ENCODE results near the gene ELP5.

ELP5 gene

DNA sequence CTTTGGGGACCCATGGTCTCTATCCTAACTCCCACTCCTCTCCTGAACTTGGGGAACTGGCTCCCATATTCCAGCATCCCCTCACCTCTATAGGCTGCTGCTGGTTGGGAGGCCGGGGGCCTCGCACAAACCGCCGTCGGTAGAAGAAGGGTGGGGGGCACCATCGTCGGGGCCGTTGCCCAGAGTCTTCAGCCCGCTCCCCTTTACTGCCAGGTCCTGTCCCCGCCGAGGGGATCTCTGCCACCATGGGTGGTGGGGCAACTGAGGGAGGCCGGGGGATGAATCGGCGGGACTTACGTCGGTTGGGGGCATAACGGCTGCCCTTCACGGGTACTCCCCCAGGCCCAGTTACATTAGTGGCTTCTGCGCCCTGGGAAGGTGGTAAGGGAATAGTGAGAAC is 38.2 kb downstream of the ELP5 start:
- no peak for DNase-seq

DNA sequence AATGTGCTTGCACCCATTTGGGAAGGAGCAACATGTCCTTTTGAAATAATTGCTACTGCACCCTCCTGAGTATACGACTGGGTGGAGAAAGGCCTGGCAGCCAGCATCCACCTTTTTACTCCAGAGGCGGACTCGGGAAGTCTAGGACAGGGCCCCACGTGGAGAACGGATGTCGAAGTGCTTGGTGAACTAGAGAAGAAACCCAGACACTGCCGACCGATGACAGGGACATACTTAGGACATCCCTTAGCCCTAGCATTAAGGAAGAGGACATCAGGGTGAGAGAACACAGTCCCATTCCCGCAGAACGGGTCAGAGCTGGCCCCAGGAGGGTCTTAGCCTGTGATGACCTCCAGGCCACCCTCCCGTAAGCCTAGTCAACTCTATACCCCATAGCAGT is 38.7 kb downstream of the ELP5 start:
- no peak for DNase-seq

DNA sequence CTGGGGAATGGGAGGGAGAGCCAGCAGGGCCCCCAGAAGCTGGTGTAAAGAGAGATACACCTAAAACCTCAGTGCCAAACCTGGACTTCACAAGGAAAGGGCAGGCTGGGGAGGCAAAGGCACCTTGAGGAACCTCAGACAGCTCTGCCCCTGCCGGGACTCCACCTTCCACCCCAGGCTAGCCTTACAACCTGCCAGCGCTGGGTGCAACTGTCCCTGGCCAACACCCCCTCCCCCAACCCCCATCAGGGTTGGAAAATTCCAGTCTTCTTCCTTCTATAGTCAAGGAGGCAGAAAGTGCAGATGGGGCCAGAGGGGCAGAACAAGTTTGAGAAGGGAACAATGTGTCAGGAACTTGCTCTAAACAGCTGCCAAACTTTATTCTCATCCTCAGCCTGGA is 40.2 kb downstream of the ELP5 start:
- DNase-seq = no peak

DNA sequence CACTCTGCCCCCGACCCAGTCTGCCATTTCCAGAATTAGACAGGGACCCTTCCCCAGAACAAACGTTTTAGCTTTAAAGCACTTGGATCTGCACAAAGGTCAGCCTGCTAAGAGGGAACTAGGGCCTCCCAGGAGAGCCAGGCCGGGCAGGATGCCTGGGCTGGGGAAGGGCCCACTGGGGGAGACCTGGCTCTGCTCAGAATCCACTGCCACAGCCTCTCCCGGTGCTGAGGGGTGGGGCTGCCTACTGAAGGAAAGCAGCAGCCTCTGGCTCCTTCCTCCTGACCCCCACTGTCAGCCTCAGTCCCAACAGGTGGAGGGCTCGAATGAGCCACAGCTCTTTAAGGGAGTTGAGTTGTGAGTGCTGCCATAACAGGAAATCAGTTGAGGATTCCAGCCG is 40.7 kb downstream of the ELP5 start:
- no peak for DNase-seq

DNA sequence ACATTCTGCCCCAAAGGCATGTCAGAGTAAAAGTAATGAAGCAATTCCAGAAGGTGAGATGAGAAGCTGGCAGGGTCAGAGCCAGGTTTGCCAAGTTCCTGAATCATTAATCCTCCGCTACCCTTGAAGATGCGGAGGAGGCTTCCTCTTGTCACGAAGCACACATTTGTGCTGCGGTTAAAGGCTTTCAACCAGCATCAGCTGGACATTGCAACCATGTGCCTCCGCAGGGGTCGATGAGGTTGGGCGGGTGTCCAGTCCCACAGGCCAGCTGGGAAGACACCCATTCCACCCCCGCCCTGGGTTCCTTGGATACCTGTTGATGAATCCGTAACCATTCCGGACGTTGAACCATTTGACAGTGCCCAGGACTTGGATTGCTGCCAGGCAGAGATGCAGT is 41.1 kb downstream of the ELP5 start:
- no peak for DNase-seq

DNA sequence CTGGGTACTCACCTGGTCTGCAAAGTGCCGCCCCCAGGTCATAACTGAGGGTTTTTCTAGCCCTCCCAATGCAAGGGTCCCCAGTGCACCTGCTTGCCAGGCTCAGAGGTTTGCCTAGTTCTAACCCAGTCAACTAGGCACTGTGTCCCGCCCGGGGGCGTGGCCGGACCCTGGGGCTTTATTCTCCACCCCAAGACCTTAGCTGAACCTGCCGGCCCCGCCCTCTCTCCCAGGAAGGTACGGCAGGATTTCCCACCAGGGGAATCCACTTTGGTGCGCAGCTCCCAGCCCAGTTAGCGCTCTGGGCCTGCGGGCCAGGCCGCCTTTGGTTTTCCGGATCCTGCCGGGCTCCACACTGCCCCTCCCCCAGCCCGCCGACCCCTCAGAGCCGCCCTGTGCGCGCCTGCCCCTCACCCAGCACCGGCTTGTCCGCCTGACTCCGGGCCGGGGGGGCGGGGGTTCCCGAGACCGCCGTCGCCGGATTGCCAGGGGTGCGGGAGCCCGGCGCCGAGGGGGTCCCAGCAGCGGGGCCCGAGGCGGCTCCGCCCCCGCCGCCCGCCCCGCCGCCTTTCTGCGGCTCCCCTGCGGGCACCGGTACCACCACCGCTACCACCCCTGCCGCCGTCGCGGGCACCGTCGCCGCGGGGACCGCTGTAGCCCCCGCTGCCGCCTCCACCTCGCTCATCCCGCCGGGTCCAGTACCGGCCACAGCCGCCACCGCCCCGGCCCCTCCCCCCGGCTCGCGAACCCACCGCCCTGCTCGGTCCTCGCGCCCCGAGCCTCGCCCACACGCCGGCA is 42.0 kb downstream of the ELP5 start:
- no peak for DNase-seq

DNA sequence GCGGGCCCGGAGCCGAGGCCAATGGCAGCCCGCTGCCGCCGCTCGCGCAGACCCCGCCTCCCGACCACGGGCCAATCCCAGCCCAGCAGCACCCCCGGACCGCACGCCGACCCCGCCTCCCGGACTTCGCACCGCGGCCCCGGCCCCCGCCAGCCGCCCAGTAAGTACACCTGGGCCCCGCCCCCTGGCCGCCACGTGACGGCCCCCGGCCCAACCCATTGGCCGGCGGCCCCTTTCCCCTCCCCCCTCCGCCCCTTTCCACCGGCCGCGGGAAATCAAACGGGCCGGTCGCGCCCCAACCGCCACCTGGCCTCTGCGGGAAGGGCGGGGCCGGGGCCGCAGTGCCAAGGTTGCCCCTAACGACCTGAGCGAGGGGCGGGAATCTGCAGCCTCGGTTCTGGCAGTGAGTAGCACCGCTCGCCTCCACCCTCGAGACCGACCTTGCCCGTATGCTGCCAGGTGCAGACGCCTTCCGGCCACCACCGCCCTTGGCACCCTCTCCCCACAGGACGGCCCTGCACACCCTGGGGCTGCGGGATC is 42.7 kb downstream of the ELP5 start, which contains the start of gene YBX2:
YBX2 (minus strand) TSS at position 26 of the 540 bp plus-strand sequence. CDS start 139 bp downstream, outside the sequence.
- DNase-seq = peak; percentile 23 to 56

DNA sequence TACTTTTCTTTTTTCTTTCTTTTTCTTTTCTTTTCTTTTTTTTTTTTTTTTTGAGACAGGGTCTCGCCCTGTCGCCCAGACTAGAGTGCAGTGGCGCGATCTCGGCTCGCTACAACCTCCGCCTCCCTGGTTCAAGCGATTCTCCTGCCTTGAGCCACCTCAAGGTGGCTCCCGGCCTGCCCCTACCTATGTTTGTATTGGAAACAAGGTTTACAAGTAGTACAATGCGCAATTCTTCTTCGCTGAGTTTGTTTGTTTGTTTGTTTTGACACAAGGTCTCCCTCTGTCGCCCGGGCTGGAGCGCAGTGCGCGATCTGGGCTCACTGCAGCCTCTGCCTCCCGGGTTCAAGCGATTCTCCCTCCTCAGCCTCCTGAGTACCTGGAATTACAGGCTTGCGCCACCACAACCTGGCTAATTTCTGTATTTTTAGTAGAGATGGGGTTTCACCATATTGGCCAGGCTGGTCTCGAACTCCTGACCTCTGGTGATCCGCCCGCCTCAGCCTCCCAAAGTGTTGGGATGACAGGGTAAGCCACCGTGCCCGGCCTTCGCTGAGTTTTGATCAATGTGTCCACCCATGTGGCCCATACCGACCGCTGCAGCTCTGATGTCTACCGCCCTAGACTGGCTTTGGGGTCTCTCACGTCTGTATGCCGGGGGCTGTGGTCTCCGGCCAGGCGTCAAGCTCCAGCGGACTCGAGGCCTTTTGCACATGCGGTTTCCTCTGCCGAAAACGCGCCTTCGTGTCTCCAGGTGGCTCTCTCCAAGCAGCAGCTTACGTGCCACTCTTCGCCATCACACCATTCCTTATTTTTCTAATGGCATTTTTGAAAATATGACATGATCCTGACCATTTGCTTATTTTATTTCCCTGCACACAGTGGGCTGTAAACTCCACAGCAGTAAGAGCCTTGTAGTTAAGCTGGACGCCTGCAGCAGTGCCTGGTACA is 43.5 kb downstream of the ELP5 start:
- DNase-seq = no peak

DNA sequence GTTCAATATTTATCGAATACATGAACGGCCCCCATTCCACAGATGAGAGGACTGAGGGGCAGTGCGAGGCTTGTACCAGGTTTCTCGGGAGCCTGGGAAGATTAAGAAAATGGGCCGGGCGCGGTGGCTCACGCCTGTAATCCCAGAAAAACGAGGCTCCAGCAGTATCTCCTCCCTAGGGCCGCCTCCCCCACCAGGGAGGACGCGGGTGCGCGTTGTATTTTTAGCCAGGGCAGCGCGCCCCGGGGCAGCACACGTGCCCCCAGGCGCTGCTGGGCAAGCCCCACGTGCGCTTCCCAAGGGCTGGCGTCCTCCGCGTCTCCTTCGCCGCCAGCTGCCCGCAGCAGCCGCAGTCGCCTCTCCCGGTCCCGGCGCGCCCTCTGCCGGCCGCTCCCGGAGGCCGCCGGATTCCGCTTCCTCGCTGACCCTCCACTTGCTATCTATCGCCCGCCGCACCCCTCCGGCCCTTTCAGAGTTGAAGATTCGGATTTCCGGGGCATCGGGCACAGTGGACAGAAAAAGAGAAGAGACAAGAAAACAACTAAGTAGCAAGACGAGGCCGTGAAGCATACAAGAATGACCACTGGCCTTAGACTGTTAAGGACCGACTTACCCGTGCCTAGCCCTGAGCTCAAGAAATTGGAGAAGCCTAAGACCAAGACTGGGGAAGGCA is 44.3 kb downstream of the ELP5 start:
- DNase-seq = peak in 1 of 2 experiments; percentile 63

DNA sequence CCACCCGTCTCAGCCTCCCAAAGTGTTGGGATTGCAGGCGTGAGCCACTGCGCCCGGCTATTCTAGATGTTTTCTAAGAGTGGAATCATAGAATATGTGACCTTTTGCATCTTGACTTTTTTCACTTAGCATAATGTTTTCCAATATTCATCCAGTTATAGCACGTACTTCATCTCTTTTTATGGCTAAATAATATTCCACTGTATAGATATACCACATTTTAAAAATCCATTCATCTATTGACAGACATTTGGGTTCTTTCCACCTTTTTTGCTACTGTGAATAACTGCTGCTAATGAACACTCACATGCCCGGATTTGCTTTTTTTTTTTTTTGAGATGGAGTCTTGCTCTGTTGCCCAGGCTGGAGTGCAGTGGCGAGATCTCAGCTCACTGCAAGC is 52.2 kb downstream of the ELP5 start:
- DNase-seq = no peak

DNA sequence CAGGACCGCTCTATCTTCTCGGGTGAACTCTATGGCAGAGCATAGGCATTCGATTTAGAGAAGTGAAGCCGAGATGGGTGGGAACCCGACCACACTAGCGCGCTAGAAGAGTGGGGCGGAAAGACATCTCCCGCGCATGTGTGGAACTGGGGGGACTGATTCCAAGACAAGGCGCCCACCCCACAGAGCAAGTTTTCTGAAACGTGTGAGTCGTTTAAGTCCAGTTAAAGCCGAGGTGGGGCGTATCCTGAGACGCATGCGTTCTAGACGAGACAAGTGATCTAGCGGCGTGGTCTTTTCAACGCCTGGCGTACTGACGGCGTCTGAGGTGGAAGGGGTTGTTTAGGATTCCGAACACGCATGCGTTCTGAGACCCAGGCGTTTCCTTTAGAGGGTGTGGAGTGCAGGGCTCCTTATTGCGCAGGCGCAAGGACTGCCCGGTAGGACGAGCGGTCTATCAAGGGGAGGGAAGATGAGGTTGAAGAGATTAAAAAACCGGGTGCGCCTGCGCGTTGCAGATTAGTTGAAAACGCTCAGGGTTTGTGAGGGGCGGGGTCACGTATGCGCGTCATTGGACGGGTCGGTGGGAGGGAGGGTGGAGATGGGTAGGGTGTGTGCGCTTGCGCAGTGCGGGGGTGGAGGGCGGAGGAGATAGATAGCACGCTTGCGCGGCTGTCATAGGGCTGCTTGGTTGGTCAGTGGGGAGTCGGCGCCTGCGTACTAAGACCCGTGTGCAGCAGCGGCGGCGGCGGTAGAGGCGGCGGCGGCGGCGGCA is 55.1 kb downstream of the ELP5 start, which contains the start of gene EIF5A:
EIF5A (plus strand) TSS at position 718 of the 775 bp plus-strand sequence. CDS start 2,008 bp downstream, outside the sequence.
- DNase-seq = peak; percentile 96 to 97

DNA sequence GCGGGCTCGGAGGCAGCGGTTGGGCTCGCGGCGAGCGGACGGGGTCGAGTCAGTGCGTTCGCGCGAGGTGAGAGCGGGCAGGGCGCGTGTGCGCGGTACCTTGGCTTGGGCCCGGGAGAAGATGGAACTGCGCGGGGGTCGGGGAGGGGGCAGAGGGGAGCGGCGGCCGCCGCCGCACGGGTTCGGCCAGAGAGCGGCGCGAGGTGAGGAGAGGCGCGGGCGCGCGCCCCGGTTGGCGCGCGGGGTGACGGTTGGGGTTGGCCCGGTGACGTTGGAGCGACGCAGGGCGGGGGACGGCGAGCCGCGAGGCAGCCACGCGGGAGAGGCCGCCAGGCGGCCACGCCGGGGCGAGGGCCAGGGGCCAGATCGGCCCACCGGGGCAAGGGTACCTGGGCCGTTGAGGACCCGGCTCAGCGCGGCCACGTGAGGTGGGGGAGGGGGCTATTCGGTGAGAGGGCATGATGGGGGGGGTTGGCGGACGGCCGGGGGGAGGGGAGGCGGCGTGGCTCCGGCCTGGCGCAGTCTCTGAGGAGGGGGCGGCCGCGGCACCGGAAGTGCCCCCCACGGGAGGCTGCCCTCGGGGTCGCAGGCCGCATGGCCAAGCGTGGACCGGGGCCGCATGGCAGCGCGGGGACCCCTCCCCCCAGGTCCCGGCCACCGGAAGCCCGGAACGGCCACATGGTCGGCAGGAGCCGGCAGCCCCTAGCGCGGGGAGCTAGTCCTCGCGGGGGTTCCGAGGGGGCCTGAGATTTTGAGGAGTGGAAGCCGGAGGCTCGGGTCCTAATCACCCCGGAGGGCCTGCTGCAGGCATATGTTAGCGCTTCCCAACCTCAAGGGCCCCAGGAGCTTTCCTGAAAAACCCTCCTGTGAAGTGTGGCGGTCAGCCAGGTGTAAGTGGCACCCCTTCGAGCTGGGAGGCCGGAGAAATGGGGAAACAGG is 55.9 kb downstream of the ELP5 start:
- DNase-seq = peak in 1 of 2 experiments; percentile 6

DNA sequence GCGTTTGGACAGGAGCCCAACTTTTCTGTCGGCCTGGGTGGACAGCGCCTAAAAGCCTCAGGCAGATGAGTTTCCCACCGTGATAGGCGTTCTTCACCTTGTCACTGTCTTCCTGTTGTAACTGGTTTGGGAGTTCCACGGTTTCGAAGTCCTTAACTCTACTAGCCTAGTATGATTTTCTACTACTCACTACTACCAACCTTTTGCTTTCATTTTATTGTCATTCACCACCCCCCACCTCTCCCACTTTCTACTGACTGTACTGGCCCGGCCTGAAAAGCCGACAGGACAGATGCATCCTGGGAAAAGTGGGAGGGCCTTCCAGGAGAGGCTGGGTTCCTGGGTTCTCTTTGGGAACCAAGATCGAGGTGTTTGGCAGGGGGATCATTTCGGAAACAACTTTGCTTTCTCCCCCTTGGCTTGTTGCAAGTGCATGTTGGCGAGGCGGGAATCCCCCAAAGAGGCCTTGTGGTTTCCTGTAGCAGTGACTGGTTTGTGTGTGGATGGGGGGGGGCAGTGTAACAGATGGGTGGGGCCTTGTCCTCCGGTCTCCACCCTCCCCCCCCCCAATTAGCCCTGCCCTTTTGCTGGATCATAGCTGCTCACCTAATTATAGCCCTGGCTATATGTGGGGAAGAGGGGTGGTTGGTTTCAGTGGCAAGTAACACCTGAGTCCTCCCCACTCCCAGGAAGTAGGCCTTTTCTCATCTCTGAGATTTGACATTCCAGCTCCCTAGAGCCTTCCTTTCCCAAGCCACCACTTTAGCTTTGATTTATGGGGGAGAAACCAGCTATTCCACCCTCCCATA is 56.8 kb downstream of the ELP5 start:
- DNase-seq = peak in 1 of 2 experiments; percentile 19
